ENCODE measurements around the gene ANO6.

- TF ChIP-seq, protein P1, sequence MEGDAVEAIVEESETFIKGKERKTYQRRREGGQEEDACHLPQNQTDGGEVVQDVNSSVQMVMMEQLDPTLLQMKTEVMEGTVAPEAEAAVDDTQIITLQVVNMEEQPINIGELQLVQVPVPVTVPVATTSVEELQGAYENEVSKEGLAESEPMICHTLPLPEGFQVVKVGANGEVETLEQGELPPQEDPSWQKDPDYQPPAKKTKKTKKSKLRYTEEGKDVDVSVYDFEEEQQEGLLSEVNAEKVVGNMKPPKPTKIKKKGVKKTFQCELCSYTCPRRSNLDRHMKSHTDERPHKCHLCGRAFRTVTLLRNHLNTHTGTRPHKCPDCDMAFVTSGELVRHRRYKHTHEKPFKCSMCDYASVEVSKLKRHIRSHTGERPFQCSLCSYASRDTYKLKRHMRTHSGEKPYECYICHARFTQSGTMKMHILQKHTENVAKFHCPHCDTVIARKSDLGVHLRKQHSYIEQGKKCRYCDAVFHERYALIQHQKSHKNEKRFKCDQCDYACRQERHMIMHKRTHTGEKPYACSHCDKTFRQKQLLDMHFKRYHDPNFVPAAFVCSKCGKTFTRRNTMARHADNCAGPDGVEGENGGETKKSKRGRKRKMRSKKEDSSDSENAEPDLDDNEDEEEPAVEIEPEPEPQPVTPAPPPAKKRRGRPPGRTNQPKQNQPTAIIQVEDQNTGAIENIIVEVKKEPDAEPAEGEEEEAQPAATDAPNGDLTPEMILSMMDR (IDR thresholded peaks at IDR 0.05) = no peak
- TF ChIP-seq EZH2 (IDR thresholded peaks at IDR 0.05; ENCODE audit: borderline replicate concordance, insufficient read depth, low read depth, low read length, poor library complexity, severe bottlenecking) = no peak
Measured at GRCh38 chr12:45282411-45282810, 66.5 kb downstream of the ANO6 start.

Data from B cell (primary cell).